ENCODE data around the gene CNOT3.

Gene CNOT3

DNA sequence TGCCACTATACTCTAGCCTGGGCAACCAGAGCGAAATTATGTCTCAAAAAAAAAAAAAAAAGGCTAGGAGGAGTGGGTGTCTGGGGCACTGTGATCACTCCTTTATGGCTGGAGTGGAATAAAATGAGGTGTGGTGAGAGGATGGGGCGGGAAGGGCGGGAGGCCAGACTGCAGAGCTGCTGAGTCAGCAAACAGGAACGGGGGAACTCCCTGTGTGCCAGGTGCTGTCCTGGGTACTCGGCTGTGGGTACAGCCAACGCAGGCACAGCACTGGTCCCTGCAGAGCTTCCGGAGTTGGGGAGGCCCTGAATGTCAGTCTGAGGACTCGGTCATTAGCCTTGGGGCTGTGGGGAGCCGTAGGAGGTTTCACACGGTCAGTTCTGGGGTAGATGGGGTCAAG is 16.3 kb upstream of the CNOT3 start:
- DNase-seq (ENCODE audit: low read depth): no peak

DNA sequence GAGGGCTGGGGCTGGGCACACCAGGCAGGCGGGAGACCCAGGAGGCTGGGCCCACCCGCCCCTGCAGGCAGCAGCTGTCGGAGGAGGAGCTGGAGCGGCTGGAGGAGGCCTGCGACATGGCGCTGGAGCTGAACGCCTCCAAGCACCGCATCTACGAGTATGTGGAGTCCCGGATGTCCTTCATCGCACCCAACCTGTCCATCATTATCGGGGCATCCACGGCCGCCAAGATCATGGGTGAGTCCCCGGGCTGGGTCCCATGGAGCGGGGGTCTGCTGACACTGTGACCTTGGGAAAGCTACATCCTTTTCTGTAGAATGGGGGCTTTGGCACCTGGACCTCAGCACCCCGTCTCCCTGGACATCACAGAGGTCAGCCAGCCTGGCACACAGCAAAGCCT is 13.9 kb upstream of the CNOT3 start:
- DNase-seq (ENCODE audit: low read depth): no peak

DNA sequence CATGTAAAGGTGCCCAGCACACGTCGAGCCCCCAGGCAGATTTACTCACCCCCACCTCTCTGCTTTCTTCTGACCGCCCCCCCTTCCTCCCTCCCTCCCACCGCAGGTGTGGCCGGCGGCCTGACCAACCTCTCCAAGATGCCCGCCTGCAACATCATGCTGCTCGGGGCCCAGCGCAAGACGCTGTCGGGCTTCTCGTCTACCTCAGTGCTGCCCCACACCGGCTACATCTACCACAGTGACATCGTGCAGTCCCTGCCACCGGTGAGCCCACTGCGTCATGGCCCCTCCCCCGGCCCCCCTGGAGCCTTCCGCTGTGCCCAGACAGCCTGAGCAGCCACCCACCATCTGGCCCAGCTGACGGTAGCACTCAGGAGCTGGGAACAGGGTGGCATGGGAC is 13.2 kb upstream of the CNOT3 start:
- no peak for DNase-seq (ENCODE audit: low read depth)

DNA sequence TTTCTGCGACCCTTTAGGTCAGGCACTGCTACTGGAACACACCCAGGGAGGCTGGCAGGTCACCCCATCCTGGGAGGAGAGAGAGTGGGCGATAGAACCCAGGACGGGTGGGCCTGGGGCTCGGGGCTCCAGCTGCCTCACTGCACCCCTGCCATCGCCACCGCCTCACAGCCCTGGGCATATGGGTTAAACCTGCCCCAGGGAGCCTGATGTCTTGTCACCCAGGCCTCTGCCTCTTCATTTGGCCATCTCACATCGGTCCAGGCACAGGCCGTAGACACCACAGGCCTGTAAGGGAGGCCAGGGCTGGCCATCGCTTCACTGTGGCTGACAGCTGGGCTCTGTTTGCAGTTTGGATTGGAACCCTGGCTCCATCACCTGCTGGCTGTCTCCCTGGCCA is 11.8 kb upstream of the CNOT3 start:
- no peak for DNase-seq (ENCODE audit: low read depth)

DNA sequence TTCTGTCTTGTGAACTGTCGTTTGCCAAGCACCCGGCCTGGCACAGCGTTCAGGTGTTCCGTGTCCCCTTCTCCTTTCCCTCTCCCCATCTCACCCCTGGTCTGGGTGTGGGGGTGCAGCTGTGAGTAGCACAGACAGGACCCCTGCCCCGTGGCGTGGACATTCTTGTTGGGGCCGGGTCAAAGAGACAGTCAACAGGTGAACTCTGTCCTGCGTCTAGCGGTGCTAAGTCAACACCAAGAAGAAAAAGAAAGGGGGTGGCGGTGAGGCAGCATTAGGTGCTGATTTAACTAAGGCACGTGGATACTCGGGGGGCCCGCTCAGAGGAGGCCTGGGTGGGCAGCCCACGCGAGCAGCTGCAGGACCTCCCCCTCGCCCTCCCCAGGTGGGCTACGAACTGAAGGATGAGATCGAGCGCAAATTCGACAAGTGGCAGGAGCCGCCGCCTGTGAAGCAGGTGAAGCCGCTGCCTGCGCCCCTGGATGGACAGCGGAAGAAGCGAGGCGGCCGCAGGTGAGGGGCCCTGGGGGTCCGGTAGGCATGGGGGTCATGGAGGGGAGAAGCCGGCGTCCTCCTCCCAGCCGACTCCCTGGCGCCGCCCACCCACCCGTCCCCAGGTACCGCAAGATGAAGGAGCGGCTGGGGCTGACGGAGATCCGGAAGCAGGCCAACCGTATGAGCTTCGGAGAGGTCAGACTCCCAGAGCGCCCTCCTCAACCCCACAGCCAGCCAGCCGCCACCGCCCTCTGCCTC is 9.7 kb upstream of the CNOT3 start:
- no peak for DNase-seq (ENCODE audit: low read depth)

DNA sequence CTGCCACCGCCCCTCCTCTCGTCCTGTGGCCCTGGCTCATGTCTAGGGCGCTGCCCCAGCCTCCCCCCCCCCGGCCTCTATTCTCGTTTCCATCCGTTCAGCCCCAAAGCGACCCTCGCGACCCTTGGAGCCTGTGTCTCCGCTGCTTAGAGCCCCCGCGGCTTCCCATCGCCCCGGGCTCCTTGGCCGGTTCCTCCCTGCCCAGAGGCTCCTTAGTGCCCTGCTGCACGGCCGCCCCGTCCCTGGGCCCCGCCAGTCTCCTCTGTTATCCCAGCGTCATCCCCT is 9.2 kb upstream of the CNOT3 start:
- no peak for DNase-seq (ENCODE audit: low read depth)

DNA sequence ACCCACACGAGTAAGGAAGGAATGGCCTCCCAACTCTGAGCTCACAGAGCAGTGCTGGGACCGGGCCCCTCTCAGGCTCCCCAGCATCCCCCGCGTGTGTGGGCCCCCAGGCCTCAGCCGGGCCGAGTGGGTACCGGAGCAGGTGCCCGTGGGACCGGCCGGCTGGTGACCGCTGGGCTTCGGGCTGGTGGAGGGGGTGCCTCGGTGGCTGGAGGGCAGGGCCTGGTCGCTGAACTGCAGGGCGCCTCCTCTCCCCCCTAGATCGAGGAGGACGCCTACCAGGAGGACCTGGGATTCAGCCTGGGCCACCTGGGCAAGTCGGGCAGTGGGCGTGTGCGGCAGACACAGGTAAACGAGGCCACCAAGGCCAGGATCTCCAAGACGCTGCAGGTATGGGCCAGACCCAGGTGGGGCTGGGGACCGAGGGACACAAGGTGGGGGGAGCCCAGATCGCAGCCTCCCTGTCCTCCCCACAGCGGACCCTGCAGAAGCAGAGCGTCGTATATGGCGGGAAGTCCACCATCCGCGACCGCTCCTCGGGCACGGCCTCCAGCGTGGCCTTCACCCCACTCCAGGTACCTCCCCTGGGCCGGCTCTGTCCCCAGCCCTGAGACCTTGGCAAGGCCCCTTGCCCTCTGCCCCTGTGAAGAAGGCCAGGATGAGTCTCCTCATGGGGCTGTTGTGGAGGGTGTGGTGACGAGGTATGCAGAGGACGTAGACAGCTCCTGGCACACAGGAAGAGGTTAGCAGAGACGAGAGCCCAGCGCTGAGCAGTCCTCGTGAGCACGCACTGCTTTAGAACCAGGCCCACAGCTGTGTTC is 8.6 kb upstream of the CNOT3 start:
- DNase-seq (ENCODE audit: low read depth): no peak

DNA sequence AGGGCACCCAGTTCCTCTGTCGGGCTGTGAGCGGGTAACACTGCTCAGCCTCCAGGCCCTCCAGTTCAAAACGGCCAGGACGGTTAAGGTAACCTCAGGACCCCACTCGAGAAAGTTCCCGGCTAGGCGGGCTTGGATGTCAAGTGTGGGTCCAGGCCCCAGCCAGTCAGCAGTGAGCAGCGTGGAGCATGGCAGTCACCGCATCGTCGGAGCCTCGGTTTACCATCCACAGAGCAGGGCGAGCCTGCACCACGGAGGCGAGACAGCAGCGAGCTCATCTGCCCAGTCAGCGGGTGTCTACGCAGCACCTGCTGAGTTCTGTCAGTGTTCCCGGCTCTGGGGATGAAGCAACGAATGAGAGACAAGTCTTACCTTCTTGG is 8.0 kb upstream of the CNOT3 start:
- no peak for DNase-seq (ENCODE audit: low read depth)

DNA sequence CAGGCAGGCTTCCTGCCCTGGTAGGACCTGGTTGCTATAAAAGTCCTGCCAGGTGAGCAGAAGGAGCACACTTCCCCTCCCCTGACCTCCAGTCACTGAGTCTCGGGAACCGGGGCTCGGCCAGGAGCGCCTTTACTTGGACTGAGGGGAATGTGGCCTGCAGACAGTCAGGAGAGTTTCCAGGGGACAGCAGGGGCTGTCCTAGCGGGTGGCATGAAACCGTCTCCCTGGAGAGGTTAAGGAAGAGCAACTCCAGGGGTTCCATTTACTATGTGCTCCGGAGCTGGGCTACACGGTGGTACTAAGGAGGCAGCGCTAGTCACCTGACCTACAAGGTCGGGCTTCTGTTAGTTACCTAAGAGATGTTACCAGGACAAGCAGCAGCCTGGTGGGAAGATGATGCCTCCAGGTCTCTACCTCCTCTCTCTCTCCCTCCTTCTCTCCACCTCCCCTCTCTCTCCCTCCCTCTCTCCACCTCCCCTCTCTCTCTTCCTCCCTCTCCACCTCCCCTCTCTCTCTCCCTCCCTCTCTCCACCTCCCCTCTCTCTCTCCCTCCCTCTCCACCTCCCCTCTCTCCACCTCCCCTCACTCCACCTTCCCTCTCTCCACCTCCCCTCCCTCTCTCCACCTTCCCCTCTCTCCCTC is 4.1 kb upstream of the CNOT3 start:
- peak; percentile 38 for DNase-seq (ENCODE audit: low read depth)

DNA sequence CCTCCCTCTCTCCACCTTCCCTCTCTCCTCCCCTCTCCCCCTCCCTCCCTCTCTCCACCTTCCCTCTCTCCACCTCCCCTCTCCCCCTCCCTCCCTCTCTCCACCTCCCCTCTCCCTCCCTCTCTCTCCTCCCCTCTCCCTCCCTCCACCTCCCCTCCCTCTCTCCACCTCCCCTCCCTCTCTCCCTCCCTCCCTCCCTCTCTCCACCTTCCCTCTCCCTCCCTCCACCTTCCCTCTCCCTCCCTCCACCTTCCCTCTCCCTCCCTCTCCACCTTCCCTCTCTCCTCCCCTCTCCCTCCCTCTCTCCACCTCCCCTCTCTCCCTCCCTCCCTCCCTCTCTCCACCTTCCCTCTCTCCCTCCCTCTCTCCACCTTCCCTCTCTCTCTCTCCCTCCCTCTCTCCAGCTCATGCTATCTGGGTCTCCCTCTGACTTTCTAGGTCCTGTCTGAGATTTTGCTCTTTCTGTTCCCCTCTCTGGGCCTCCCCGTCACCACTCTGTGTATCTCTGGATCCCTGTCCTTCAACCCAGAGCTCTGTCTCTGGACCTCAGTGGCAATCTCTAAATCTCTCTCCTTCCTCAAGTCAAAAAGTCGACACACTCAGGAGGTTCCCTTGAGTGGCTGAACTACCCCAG is 3.5 kb upstream of the CNOT3 start:
- no peak for DNase-seq (ENCODE audit: low read depth)

DNA sequence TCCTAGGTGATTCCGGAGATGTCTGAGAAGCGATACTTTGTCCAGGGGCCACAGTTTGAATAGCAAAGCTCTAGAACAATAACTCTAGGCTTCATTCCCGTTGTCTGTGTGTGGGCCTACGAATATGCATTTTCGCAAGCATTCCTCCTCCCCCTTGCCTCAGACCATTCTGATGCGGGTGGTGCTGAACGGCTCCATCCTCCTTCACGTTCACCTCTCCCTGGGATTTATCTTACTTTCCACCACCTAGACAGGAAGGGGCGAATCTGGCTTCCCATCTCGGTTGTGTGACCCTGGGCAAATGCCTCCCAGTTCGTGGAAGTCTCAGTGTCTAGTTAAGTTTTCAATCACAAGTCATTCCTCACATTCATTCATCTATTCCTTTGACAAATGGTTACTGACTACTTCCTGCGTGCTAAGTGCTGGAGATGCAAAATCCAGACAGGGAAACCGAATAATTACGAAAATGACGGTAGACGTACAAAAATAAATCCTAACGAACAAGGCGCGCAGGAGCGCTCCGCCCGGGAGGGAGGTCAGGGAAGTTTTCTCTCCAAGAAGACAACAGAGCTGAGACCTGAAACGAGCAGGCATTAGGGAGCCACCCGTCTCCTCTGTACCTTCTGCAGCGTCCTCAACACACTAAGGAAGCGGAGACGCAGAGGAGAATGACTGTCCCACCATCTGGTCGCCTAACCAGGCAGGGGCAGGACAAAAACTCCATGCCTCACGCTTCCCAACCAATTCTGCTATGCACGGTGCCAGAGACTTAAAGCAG is 1.3 kb upstream of the CNOT3 start:
- DNase-seq (ENCODE audit: low read depth): no peak

DNA sequence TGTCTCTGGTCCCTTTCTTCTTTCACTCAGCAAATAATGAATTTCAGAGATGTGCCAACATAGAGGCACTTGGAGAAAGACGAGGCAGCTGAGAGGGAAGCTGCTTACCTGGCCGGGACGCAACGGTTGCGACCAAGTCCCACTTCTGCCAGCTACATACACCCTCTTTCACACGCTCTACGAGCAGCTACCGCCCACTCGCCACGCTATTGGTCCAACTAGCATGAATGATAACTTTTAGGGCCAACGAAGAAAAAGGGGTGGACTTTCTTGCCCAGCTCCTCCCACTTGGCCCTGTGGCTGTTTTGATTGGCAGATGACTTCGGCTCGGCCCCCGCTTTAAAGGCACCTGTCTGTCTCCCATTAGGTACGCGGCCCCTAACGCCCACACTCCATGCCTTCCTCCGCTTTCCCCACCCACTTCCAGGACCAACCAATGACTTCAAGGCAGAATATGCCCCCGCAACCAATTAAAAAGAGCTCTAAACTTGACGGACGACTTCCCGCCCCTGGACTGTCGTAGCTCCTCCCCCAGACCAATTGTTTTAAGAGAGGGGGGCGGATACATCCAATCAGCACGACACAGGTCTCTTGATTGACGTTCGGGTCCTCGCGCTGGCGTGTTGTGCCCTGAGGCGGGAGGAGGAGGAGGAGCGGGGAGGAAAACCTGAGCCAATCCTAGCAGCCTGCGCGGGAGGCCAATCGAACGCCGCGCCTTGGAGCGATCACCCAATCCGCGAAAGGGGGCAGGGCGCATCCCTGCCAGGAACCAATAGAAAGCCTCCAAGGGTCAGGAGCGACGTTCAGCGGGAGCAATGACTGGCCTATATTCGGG is 481 bp upstream of the CNOT3 start:
- peak; percentile 100 for DNase-seq (ENCODE audit: low read depth)

DNA sequence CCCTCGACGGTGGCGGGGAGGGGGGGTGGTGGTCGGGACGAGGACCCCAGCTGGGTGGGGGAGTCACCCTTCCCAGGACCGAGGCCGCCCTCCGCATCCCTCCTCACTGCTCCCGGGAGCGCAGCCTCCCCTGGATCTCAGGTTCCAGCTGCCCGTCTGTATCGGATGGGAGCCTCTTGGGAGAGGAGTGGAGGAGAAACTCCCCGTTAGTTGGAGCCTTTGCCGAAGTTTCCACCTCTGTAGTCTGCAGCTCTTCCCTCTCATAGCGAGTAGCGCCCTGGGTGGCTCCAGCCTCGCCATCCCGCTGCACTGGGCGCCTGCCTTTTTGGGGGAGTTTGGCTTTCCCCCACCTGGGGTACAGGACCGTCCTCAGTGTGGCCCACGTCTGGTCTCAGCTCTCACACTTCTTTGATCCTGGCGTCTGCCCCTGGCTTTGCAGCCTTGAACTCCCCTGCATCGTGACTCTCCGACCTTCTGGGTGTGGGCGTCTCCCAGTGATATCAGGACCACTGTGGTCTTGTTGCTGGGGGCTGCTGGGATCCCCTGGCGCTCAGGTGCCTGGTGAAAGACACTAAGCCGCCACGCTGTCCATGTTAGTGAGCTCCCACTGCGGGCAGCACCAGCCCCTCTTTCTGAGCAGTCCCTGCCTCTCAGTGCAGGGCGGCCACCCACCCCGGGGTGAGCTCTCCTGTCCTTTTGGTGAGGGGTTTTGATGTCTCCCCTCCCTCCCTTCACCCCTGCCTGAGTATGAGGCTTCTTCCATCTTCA is 1.1 kb downstream of the CNOT3 start:
- no peak for DNase-seq (ENCODE audit: low read depth)

DNA sequence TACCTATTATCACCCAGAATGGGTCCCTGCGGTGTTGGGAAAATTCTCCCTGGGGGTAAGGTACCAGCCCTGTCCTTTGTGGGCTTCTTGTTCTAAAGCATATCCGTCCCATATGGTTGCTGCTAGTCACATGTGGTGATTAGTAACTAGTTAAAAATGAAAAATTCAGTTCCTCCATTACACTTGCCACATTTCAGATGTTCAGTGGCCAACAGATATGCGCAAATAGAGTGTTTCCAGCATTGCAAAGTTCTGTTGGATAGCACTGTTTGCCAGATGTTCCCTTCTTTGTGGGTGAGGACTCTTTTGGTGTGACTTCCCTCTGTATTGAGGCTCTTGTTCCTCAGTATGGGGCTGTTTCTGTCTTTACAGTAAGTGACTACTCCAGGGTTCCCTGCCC is 3.8 kb downstream of the CNOT3 start:
- no peak for DNase-seq (ENCODE audit: low read depth)

DNA sequence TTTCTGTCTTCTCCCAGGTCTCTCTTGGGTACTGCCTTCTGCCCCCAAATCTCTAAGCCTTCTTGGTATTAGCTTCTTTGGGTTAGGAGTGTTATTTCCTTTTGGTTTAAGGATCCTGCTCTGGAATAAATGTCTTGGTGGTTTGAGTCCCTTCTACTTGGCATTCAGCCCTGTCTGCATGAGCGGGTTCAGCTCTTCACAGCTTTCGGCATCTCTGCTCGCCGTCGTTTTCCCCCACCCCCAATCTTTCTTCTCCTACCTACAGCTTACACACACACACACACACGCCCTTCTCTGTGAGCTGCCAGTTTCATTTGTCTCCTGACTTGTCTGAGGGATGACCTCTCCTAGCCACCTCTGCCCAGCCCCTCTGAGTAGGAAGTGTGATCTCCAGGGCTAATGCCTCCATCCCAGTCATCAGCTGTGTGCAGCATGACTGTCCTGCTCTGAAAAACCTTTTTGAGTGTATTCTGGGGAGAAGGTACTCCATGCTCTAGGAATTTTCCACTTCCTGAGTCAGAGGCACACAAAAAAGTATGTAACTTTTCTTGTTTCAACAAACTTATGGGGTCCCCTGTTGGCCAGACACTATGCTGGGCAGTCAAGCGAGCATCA is 4.7 kb downstream of the CNOT3 start:
- DNase-seq (ENCODE audit: low read depth): no peak

DNA sequence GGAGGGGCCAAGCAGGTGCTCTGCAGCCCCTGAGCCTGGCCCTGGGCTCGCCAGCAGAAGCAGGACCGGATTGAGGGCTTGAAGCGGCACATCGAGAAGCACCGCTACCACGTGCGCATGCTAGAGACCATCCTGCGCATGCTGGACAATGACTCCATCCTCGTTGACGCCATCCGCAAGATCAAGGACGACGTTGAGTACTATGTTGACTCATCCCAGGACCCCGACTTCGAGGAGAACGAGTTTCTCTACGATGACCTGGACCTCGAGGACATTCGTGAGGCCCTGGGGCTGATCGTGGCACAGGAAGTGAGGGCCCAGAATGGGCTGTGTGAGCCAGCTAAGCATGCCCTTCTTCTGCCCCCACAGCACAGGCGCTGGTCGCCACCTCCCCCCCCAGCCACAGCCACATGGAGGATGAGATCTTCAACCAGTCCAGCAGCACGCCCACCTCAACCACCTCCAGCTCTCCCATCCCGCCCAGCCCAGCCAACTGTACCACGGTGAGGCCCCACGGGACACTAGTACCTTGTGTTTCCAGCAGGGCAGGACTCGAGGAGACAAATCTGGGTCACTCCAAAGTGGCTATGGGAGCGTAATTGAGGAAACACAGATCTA is 8.1 kb downstream of the CNOT3 start:
- DNase-seq (ENCODE audit: low read depth): no peak

DNA sequence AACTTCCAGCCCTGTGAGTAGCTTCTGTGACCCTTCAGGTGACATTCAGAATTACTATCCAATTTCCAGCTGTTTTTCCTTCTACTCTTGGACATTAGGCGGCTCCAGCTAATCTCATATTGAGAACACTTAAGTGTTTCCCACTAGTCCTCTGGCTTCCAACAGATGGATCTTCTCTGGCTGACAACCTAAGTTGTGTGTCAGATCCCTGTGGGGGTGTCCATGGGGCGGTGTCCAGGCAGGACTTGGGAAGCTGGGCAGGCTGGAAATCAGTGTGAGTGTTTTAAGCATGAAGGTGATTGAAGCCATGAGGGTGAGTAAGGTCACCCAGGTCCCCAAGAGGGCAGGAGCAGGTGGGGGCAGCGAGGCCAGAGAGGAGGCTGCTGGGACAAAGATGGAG is 10.1 kb downstream of the CNOT3 start:
- DNase-seq (ENCODE audit: low read depth): no peak

DNA sequence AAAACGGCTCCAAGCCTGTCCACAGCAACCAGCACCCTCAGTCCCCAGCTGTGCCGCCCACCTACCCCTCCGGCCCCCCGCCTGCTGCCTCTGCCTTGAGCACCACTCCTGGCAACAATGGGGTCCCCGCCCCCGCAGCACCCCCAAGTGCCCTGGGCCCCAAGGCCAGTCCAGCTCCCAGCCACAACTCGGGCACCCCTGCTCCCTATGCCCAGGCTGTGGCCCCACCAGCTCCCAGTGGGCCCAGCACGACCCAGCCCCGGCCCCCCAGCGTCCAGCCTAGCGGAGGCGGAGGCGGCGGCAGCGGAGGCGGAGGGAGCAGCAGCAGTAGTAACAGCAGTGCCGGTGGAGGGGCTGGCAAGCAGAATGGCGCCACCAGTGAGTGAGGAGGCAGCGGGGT is 10.6 kb downstream of the CNOT3 start:
- DNase-seq (ENCODE audit: low read depth): no peak

DNA sequence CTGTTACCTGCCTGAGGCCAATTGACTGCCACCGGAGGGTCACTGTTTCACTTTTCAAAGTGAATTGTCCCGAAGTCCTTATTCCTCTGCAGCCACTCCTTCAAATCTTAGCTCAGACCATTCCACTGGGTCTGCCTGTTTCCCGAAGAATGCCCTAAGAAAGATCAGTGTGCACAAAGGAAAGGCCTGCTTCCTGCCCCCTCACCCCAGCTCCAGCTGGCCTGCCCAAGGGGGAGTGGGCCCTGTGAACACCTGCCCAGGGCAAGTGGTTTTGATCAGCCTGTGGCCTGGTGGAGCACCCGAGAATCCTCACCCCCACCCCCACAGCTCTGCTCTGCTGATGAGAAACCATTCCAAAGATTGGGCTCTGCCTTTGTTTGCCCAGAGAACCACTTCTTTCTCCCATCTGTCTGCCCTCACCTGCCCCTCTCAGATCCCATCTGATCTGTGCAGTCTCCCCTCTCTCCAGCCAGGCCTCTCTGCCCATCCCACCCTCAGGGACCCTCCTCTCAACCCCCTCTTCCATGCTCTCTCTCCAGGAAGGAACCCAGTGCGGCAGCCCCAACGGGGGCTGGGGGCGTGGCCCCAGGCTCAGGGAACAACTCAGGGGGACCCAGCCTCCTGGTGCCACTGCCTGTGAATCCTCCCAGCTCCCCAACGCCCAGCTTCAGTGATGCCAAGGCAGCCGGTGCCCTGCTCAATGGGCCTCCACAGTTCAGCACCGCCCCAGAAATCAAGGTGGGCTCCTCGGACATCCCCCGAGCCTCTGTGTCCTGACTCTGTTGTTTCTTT is 11.7 kb downstream of the CNOT3 start:
- DNase-seq (ENCODE audit: low read depth): no peak
